ENCODE data around the gene DSTYK. TPM values are rescaled to one million over a fixed set of nuclear protein-coding genes. Genes with fewer than 3 reads are reported as not detected.
"Not testable (repeated sequence)": the region's sequence is repeated elsewhere in the genome, so short reads cannot be mapped to it uniquely, and the experiment has no call there.

The DSTYK gene
- total RNA-seq, 2 donors from 2014 or later: 9.8 to 10.7 TPM

DNA sequence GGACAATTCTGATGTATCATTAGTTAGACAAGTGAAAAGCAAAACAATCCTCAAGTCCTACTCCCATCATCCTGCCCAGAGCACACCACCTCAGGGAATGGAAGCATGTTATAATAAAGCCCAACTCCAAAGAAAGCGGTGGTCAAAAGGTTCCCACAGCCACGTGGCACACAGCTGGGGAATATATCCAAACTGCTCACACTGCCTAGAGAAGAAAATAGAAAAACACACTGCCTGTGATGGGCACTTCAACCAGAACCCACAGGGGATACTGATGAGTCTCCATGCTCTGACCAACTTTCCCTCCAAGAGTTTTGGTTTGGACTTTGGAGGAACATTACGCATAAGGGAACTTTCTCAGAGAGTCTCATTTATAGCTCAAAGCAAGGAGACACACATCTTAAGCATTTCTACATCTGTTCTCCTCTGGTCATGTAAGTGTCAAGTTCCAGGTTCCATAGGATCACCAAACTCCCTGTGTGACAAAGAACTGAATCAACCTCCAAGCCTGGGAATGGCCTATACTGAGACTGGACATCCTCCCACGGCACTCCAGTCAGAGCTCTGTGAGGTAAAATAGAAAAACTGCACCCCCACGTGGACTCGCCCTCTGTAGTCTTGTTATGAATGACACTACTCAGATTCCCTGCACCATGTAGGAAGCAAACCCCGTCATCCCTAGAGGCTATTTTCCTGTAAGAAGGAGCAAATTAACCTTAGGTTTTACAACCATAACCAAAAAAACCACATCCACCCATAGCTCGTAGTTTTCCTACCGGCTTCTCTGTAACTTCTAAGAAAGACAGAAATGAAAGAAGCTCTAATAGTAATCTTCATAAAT, 12.2 kb downstream of the DSTYK start:
- peaks cover 67% of the 10 kb centered on the region for H3K4me1 Mint-ChIP-seq (ENCODE audit: low read depth)
- no peaks in the 10 kb centered on the region for H3K27me3 Mint-ChIP-seq (ENCODE audit: low read depth)
- H3K36me3 Mint-ChIP-seq (ENCODE audit: insufficient read depth in 2 of 2): peaks cover 0 to 2% of the 10 kb centered on the region in 2 donors
- ATAC-seq (replicated peaks in 1 of 2) (peak; percentile 82 to 86), DNase-seq (peak; percentile 51 to 56)
- H3K27ac Mint-ChIP-seq: peak overlapping the region; percentile 79
- H3K9me3 Mint-ChIP-seq: no peaks in the 10 kb centered on the region
- H3K4me3 Mint-ChIP-seq: peak overlapping the region; percentile 71 to 84

GRCh38 chr1:205192287-205192686, 19.2 kb downstream of the DSTYK start:
- Mint-ChIP-seq H3K27ac (no peak overlapping the region), H3K36me3 (ENCODE audit: insufficient read depth in 2 of 2) (peaks cover 0 to 2% of the 10 kb centered on the region in 2 donors), H3K4me1 (ENCODE audit: low read depth) (peaks cover 58% of the 10 kb centered on the region), H3K27me3 (ENCODE audit: low read depth) (no peaks in the 10 kb centered on the region), H3K9me3 (no peaks in the 10 kb centered on the region), H3K4me3 (no peak overlapping the region)
- DNase-seq: no peak
- ATAC-seq (replicated peaks in 1 of 2): no peak

DNA sequence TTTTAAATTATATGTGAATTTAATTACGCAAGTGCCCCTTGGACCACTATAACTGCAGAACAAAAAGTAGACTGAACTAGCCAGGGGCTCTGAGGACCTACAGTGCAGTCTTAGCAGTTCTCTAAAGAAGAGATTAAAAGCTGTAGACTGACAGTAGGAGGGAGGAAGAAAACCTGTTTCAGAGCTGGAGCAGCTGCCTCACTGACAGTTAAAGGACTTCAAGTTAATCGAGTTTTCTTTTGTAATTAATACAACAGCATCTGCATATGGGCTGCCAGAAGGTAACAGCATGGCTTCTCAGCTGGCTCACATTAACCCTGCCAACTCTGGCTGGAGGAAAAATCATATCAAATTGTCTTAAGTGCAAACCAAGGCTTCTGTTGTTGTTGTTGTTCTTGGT, 19.9 kb downstream of the DSTYK start:
- ATAC-seq (replicated peaks in 1 of 2): no peak
- peaks cover 60% of the 10 kb centered on the region for H3K4me1 Mint-ChIP-seq (ENCODE audit: low read depth)
- no peak for DNase-seq

GRCh38 chr1:205190845-205191577, 20.5 kb downstream of the DSTYK start:
- Mint-ChIP-seq H3K27ac (no peak overlapping the region), H3K9me3 (no peaks in the 10 kb centered on the region), H3K4me1 (ENCODE audit: low read depth) (peaks cover 66% of the 10 kb centered on the region), H3K36me3 (ENCODE audit: insufficient read depth in 2 of 2) (peaks cover 0 to 2% of the 10 kb centered on the region in 2 donors), H3K27me3 (ENCODE audit: low read depth) (no peaks in the 10 kb centered on the region), H3K4me3 (no peak overlapping the region)
- no peak for ATAC-seq (replicated peaks in 1 of 2)
- no peak for DNase-seq

More for the DNA sequence above, 19.9 kb downstream of the DSTYK start:
- Mint-ChIP-seq H3K9me3 (no peaks in the 10 kb centered on the region), H3K4me3 (no peak overlapping the region), H3K36me3 (ENCODE audit: insufficient read depth in 2 of 2) (peaks cover 0 to 2% of the 10 kb centered on the region in 2 donors), H3K27ac (peak overlapping the region; percentile 52), H3K27me3 (ENCODE audit: low read depth) (no peaks in the 10 kb centered on the region)

DNA sequence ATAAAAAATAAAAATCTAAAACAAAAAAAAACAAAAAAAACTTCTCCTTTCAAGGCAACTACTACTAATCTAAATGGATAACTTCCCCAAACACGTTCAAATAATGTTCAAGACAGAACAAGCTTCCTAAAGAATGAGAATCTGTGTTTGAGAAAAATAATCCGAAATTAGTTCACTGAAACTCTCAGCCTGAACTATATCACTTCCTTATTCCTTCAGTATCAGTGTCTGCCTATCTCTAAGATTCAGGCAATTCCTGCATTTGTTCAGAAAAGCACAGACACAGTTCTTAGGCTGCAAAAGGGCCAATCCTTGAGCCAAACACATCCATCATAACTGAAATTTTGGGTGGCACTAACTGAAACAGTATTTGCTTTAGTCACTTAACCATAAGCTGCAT, 22.4 kb downstream of the DSTYK start:
- Mint-ChIP-seq H3K27me3 (ENCODE audit: low read depth) (no peaks in the 10 kb centered on the region), H3K4me3 (no peak overlapping the region), H3K27ac (no peak overlapping the region), H3K4me1 (ENCODE audit: low read depth) (peaks cover 81% of the 10 kb centered on the region), H3K36me3 (ENCODE audit: insufficient read depth in 2 of 2) (peaks cover 0 to 2% of the 10 kb centered on the region in 2 donors), H3K9me3 (no peaks in the 10 kb centered on the region)
- DNase-seq: no peak
- no peak for ATAC-seq (replicated peaks in 1 of 2)

DNA sequence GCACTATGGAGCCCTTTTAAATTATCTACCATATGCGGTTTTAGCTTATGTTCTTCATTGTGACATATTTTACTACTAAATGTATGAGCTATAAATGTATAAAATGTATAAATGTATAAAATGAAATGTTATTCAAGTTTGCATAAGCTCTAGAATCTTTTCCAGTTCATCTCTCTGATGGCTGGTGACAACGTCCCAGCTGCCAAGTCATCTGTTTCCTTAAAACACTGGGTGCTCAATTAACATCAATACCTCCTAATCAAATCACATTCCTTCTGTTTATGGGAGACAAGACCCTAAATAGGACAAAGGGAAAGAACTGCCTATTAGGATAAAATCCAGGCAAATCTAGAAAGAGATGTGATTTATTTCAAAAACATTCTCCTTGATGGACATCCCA, 22.9 kb downstream of the DSTYK start:
- Mint-ChIP-seq H3K27ac (no peak overlapping the region), H3K27me3 (ENCODE audit: low read depth) (no peaks in the 10 kb centered on the region), H3K4me1 (ENCODE audit: low read depth) (peaks cover 86% of the 10 kb centered on the region), H3K36me3 (ENCODE audit: insufficient read depth in 2 of 2) (peaks cover 0 to 2% of the 10 kb centered on the region in 2 donors), H3K9me3 (no peaks in the 10 kb centered on the region), H3K4me3 (no peak overlapping the region)
- DNase-seq (no peak), ATAC-seq (replicated peaks in 1 of 2) (no peak)

DNA sequence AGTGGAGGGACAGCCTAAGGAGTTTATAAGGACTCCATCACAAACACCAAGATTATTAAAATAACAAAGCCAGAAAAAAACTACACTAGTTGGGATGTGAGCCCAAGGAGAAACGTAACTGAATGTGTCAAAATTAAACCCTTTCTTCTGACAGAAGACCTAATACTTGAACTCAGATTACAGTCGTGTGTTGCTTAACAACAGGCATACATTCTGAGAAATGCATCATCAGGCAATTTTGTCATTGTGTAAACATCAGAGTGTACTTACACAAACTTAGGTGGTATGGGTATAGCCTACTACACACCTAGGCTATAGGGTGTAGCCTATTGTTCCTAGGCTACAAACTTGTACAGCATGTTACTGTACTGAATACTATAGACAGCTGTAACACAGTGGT, 23.4 kb downstream of the DSTYK start:
- H3K4me1 Mint-ChIP-seq (ENCODE audit: low read depth): peaks cover 86% of the 10 kb centered on the region
- no peaks in the 10 kb centered on the region for H3K27me3 Mint-ChIP-seq (ENCODE audit: low read depth)
- no peaks in the 10 kb centered on the region for H3K9me3 Mint-ChIP-seq
- H3K27ac Mint-ChIP-seq: no peak overlapping the region
- H3K36me3 Mint-ChIP-seq (ENCODE audit: insufficient read depth in 2 of 2): peaks cover under 1 to 5% of the 10 kb centered on the region in 2 donors
- DNase-seq (no peak), ATAC-seq (replicated peaks in 1 of 2) (no peak)
- no peak overlapping the region for H3K4me3 Mint-ChIP-seq

GRCh38 chr1:205187420-205187819, 24.1 kb downstream of the DSTYK start:
- DNase-seq (no peak), ATAC-seq (replicated peaks in 1 of 2) (no peak)
- Mint-ChIP-seq H3K9me3 (no peaks in the 10 kb centered on the region), H3K27me3 (ENCODE audit: low read depth) (no peaks in the 10 kb centered on the region), H3K27ac (no peak overlapping the region), H3K36me3 (ENCODE audit: insufficient read depth in 2 of 2) (peaks cover 3 to 10% of the 10 kb centered on the region in 2 donors), H3K4me1 (ENCODE audit: low read depth) (peaks cover 83% of the 10 kb centered on the region), H3K4me3 (no peak overlapping the region)

DNA sequence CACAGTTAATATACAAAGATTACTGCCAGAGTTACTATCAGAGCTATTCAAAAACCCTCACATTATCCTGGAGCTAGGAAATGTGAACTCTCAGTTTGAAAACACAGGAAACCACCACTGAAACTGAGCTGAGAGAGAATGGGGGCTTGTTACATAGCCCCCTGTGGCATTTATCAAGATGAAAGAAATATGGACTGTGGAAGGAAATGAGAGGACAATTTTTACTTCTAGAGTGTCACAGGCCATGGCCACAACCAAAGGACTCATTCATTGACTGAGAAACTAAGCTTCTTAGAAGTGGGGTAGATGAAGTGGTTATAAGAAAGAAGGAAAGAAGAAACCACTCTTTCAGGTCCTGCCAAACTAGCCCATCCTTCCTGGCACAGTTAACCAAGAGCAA, 25.3 kb downstream of the DSTYK start:
- Mint-ChIP-seq H3K9me3 (no peaks in the 10 kb centered on the region), H3K4me1 (ENCODE audit: low read depth) (peaks cover 73% of the 10 kb centered on the region), H3K36me3 (ENCODE audit: insufficient read depth in 2 of 2) (peaks cover 3 to 10% of the 10 kb centered on the region in 2 donors), H3K27ac (peak overlapping the region; percentile 52), H3K4me3 (peak overlapping the region in 1 of 2 donors; percentile 42), H3K27me3 (ENCODE audit: low read depth) (no peaks in the 10 kb centered on the region)
- DNase-seq: peak in 1 of 2 donors; percentile 18
- peak; percentile 91 to 93 for ATAC-seq (replicated peaks in 1 of 2)

DNA sequence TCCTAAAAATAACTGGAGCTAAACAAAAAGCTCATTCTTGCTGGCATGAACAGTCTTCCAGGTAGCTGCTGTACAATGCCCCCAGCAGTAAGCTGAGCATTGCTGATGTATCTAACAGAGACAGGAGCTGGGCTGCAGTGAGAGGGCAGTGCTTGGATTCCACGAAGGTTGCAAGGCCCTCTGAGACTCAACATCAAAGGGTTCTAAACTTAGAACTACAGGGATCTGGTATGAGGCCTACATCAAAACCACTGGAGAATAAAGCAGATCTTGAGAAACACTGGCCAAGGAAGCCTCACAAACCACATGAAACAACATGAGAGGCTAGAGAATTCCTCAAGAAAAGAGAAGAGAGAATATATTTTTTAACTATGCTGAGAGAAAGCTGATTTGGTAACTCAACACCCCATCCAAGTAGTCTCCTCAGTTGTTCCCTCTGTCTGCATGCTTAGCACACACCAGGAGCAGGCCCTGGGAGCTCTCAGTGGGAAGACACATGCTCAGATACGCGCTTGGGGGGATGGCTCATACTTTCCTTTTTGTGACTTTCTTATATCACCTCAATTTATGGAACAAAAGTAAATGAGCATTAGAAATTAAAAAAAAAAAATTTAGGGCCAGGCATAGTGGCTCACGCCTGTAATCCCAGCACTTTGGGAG, 27.7 kb downstream of the DSTYK start:
- ATAC-seq (replicated peaks in 1 of 2) (no peak), DNase-seq (no peak)
- peak overlapping the region; percentile 35 for H3K27ac Mint-ChIP-seq
- H3K9me3 Mint-ChIP-seq: no peaks in the 10 kb centered on the region
- H3K4me3 Mint-ChIP-seq: peak overlapping the region; percentile 49 to 60
- no peaks in the 10 kb centered on the region for H3K27me3 Mint-ChIP-seq (ENCODE audit: low read depth)
- peaks cover 3 to 10% of the 10 kb centered on the region in 2 donors for H3K36me3 Mint-ChIP-seq (ENCODE audit: insufficient read depth in 2 of 2)
- H3K4me1 Mint-ChIP-seq (ENCODE audit: low read depth): peaks cover 64% of the 10 kb centered on the region

DNA sequence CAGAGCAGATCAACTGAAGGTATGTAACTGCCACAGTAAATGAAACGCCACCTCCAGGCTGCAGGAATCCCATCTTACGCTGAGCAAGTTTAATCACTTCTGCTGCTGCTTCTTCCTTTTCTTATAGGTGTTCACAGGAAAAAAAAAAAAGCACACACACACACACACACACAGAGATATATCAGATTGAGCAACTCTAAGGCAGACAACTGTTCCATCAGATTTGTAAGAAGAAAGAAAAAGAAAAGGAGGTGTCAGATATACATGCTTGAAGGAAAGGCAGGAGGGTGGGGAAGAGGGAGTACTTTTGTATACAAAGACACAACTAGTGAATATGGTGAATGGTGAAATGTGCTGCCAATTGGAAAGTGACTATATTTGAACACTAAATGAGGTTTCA, 28.6 kb downstream of the DSTYK start:
- peaks cover 3 to 10% of the 10 kb centered on the region in 2 donors for H3K36me3 Mint-ChIP-seq (ENCODE audit: insufficient read depth in 2 of 2)
- no peak overlapping the region for H3K27ac Mint-ChIP-seq
- no peaks in the 10 kb centered on the region for H3K9me3 Mint-ChIP-seq
- no peak for ATAC-seq (replicated peaks in 1 of 2)
- peaks cover 64% of the 10 kb centered on the region for H3K4me1 Mint-ChIP-seq (ENCODE audit: low read depth)
- DNase-seq: no peak
- no peaks in the 10 kb centered on the region for H3K27me3 Mint-ChIP-seq (ENCODE audit: low read depth)
- no peak overlapping the region for H3K4me3 Mint-ChIP-seq

GRCh38 chr1:205180331-205180730, 31.2 kb downstream of the DSTYK start:
- H3K4me3 Mint-ChIP-seq; H3K9me3 Mint-ChIP-seq; DNase-seq; H3K27me3 Mint-ChIP-seq (ENCODE audit: low read depth); ATAC-seq (replicated peaks in 1 of 2); H3K36me3 Mint-ChIP-seq (ENCODE audit: insufficient read depth in 2 of 2); H3K27ac Mint-ChIP-seq: not testable (repeated sequence)
- peaks cover 38% of the 10 kb centered on the region for H3K4me1 Mint-ChIP-seq (ENCODE audit: low read depth)

DNA sequence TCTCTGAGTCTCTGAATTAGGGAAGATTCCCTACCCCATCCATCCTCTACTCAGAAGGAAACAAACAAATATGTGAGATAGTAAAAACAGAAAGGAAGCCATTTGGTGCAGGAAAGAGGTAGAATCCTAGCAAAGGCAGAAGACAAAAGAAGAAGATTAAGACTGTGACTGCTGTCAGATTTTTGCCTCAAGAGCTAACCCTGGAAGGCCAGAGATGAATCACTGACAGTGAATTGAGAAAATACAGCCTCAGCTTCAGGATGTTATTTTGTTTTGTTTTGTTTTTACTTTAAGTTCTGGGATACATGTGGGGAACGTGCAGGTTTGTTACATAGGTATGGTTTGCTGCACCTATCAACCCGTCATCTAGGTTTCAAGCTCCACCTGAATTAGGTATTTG, 31.7 kb downstream of the DSTYK start:
- DNase-seq: no peak
- Mint-ChIP-seq H3K4me1 (ENCODE audit: low read depth) (peaks cover 35% of the 10 kb centered on the region), H3K27ac (no peak overlapping the region), H3K9me3 (no peaks in the 10 kb centered on the region), H3K27me3 (ENCODE audit: low read depth) (no peaks in the 10 kb centered on the region), H3K4me3 (no peak overlapping the region), H3K36me3 (ENCODE audit: insufficient read depth in 2 of 2) (peaks cover 5 to 10% of the 10 kb centered on the region in 2 donors)
- peak in 1 of 2 donors; percentile 32 for ATAC-seq (replicated peaks in 1 of 2)
